ENCODE data around the gene NPVF. TPM values are rescaled to one million over a fixed set of nuclear protein-coding genes. Genes with fewer than 3 reads are reported as not detected.

Gene NPVF
- total and polyA plus RNA-seq, 7 experiments from 2014 or later: not detected

GRCh38 chr7:25249772-25250171 is 21.5 kb upstream of the NPVF start:
- Histone ChIP-seq H3K27ac (ENCODE audit: low read depth, low read length) (no peak overlapping the region), H3K4me1 (ENCODE audit: control insufficient read depth in 2 of 2, insufficient read depth in 2 of 2, low read length in 2 of 2) (no peaks in the 10 kb centered on the region), H3K27me3 (ENCODE audit: control insufficient read depth in 2 of 2, insufficient read depth in 2 of 2, low read length in 2 of 2) (no peaks in the 10 kb centered on the region), H3K9me3 (ENCODE audit: control insufficient read depth in 2 of 3, low read length in 3 of 3) (no peaks in the 10 kb centered on the region), H3K4me3 (ENCODE audit: low read length) (no peak overlapping the region), H3K36me3 (ENCODE audit: control insufficient read depth in 2 of 3, insufficient read depth in 3 of 3, low read length in 3 of 3) (no peaks in the 10 kb centered on the region)
- Mint-ChIP-seq H3K4me1 (no peaks in the 10 kb centered on the region), H3K9me3 (no peaks in the 10 kb centered on the region), H3K36me3 (no peaks in the 10 kb centered on the region), H3K27me3 (peaks cover 0 to 16% (median 8%) of the 10 kb centered on the region in 5 donors), H3K27ac (no peak overlapping the region), H3K4me3 (no peak overlapping the region)
- DNase-seq: no peak
- ATAC-seq: no peak
- intact Hi-C loops (cut with micrococcal nuclease): no loop called here
- ChIA-PET CTCF (no interaction called here), POLR2A (no interaction called here)

DNA sequence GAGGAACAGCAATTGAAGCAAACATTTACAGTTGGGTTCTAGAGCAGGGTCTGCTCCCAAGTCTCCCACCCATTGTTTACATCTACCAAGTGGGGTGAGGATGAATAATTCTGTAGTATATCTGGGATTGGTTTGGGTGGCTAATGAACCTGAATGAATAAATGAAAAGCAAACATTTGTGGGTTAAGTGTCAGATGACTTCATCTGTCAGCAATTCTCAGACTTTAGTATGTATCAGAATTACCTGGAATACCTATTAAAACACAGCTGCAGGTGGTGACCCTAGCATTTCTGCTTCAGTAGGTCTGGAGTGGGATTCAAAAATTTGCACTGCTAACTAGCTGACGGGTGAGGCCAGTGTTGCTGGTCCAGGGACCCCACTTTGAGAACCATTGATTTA is 18.0 kb upstream of the NPVF start:
- no peak overlapping the region for H3K4me3 Mint-ChIP-seq
- CTCF ChIA-PET: interaction anchor here (1.0 kb wide), 1 partner anchor 319 kb away, joined by 4 read pairs; no protein-coding TSS in a partner anchor
- H3K36me3 ChIP-seq (ENCODE audit: control insufficient read depth in 2 of 3, insufficient read depth in 3 of 3, low read length in 3 of 3): no peaks in the 10 kb centered on the region
- no peak for ATAC-seq
- POLR2A ChIA-PET: no interaction called here
- no peaks in the 10 kb centered on the region for H3K9me3 Mint-ChIP-seq
- no peaks in the 10 kb centered on the region for H3K36me3 Mint-ChIP-seq
- no peak for DNase-seq
- H3K27ac ChIP-seq (ENCODE audit: low read depth, low read length): no peak overlapping the region
- H3K27me3 ChIP-seq (ENCODE audit: control insufficient read depth in 2 of 2, insufficient read depth in 2 of 2, low read length in 2 of 2): no peaks in the 10 kb centered on the region
- peaks cover 0 to 22% (median 20%) of the 10 kb centered on the region in 5 donors for H3K27me3 Mint-ChIP-seq
- H3K9me3 ChIP-seq (ENCODE audit: control insufficient read depth in 2 of 3, low read length in 3 of 3): no peaks in the 10 kb centered on the region
- intact Hi-C loops (cut with micrococcal nuclease): no loop called here
- no peak overlapping the region for H3K27ac Mint-ChIP-seq
- no peak overlapping the region for H3K4me3 ChIP-seq (ENCODE audit: low read length)
- no peaks in the 10 kb centered on the region for H3K4me1 ChIP-seq (ENCODE audit: control insufficient read depth in 2 of 2, insufficient read depth in 2 of 2, low read length in 2 of 2)
- H3K4me1 Mint-ChIP-seq: no peaks in the 10 kb centered on the region

DNA sequence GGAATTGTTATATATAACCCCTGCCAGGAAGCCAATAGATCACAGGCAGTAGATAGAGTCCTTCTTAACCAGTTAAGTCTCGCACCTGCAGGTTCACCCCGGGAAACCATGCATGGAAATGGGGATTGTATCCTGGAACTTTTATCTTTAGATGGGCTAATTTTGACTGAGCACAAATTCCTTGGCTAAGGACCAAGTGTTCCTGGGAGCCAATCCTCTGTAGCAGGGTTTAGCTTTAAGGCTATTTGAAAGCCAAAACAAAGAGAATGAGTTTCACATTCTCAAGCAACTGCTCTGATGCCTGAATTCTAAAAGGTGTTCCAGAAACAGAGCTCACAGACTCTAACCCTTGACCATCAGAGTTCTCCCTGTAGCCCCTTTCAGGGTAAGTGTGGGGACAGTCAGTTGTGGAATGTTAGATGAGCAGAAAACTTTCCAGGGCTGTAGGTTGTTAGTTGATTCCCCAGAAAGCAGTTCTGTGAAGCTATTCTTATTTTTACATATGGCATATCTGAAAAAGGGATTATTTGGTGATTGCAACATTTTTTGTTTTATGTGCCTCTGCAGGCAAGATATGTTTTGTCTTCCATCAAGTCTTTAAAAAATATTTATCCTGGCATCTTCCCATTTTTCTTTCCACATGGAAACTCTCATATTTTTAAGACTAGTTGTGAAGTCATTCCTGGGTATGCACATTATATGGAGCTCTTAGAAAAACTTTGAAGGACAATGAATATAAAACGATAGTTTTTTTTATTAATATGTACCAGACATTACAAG is 16.2 kb upstream of the NPVF start:
- ChIA-PET CTCF (no interaction called here), POLR2A (no interaction called here)
- Mint-ChIP-seq H3K4me3 (no peak overlapping the region), H3K4me1 (no peaks in the 10 kb centered on the region), H3K27ac (no peak overlapping the region), H3K27me3 (peaks cover 0 to 31% (median 21%) of the 10 kb centered on the region in 5 donors), H3K9me3 (no peaks in the 10 kb centered on the region), H3K36me3 (no peaks in the 10 kb centered on the region)
- no peaks in the 10 kb centered on the region for H3K27me3 ChIP-seq (ENCODE audit: control insufficient read depth in 2 of 2, insufficient read depth in 2 of 2, low read length in 2 of 2)
- H3K4me1 ChIP-seq (ENCODE audit: control insufficient read depth in 2 of 2, insufficient read depth in 2 of 2, low read length in 2 of 2): no peaks in the 10 kb centered on the region
- no peak overlapping the region for H3K27ac ChIP-seq (ENCODE audit: low read depth, low read length)
- no peaks in the 10 kb centered on the region for H3K9me3 ChIP-seq (ENCODE audit: control insufficient read depth in 2 of 3, low read length in 3 of 3)
- H3K36me3 ChIP-seq (ENCODE audit: control insufficient read depth in 2 of 3, insufficient read depth in 3 of 3, low read length in 3 of 3): no peaks in the 10 kb centered on the region
- ATAC-seq: no peak
- DNase-seq: no peak
- no peak overlapping the region for H3K4me3 ChIP-seq (ENCODE audit: low read length)
- intact Hi-C loops (cut with micrococcal nuclease): no loop called here

GRCh38 chr7:25242678-25243077 is 14.4 kb upstream of the NPVF start:
- Mint-ChIP-seq H3K9me3 (no peaks in the 10 kb centered on the region), H3K27me3 (peaks cover 0 to 35% (median 21%) of the 10 kb centered on the region in 5 donors), H3K4me1 (no peaks in the 10 kb centered on the region), H3K27ac (no peak overlapping the region), H3K4me3 (no peak overlapping the region), H3K36me3 (no peaks in the 10 kb centered on the region)
- Histone ChIP-seq H3K4me3 (ENCODE audit: low read length) (no peak overlapping the region), H3K27me3 (ENCODE audit: control insufficient read depth in 2 of 2, insufficient read depth in 2 of 2, low read length in 2 of 2) (no peaks in the 10 kb centered on the region), H3K4me1 (ENCODE audit: control insufficient read depth in 2 of 2, insufficient read depth in 2 of 2, low read length in 2 of 2) (no peaks in the 10 kb centered on the region), H3K9me3 (ENCODE audit: control insufficient read depth in 2 of 3, low read length in 3 of 3) (no peaks in the 10 kb centered on the region), H3K27ac (ENCODE audit: low read depth, low read length) (no peak overlapping the region), H3K36me3 (ENCODE audit: control insufficient read depth in 2 of 3, insufficient read depth in 3 of 3, low read length in 3 of 3) (no peaks in the 10 kb centered on the region)
- intact Hi-C loops (cut with micrococcal nuclease): no loop called here
- POLR2A ChIA-PET: no interaction called here
- ATAC-seq: no peak
- DNase-seq: no peak
- CTCF ChIA-PET: no interaction called here

DNA sequence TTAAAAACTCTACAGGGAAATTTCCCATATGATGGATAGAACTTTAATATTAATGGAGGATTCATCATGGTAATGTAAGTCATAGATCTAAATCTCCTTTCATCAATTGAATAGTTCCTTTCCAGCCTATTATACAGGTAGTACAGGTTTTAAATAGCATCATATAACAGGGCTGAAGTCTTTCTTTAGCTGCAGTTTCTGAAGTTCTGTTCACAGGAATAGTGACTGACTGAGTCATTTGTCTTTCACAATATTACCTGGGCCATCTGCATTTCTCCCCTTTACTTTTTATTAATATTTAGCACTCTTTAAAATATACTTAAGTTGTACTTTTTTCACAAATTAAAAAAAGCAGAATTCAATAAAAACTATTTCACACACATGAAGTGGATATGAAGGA is 12.6 kb upstream of the NPVF start:
- Histone ChIP-seq H3K36me3 (ENCODE audit: control insufficient read depth in 2 of 3, insufficient read depth in 3 of 3, low read length in 3 of 3) (no peaks in the 10 kb centered on the region), H3K4me1 (ENCODE audit: control insufficient read depth in 2 of 2, insufficient read depth in 2 of 2, low read length in 2 of 2) (no peaks in the 10 kb centered on the region), H3K27me3 (ENCODE audit: control insufficient read depth in 2 of 2, insufficient read depth in 2 of 2, low read length in 2 of 2) (no peaks in the 10 kb centered on the region), H3K27ac (ENCODE audit: low read depth, low read length) (no peak overlapping the region), H3K4me3 (ENCODE audit: low read length) (no peak overlapping the region), H3K9me3 (ENCODE audit: control insufficient read depth in 2 of 3, low read length in 3 of 3) (no peaks in the 10 kb centered on the region)
- CTCF ChIA-PET: no interaction called here
- H3K4me1 Mint-ChIP-seq: no peaks in the 10 kb centered on the region
- no peaks in the 10 kb centered on the region for H3K9me3 Mint-ChIP-seq
- ATAC-seq (no peak), DNase-seq (no peak)
- H3K27me3 Mint-ChIP-seq: peaks cover 0 to 35% (median 25%) of the 10 kb centered on the region in 5 donors
- intact Hi-C loops (cut with micrococcal nuclease): no loop called here
- no peaks in the 10 kb centered on the region for H3K36me3 Mint-ChIP-seq
- H3K27ac Mint-ChIP-seq: no peak overlapping the region
- H3K4me3 Mint-ChIP-seq: no peak overlapping the region
- POLR2A ChIA-PET: no interaction called here

DNA sequence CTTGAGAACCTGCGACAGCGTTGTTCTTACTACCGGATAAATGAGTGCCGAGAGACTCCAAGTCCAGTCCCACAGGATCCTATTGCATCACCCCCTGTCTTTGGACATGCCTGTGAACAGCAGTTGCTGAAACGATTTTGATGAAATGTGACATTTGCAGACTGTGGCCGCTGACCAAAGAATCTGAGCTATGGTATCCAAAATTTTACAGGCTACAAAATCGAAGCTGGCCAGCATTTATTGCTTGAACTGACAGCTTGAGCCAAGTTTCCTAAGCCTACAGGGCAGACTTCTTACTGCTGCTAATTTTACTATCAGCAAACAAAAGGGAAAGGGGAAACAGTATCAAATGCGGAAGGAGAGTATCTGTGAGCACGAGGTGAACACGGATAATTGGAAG is 12.1 kb upstream of the NPVF start:
- intact Hi-C loops (cut with micrococcal nuclease): no loop called here
- H3K9me3 ChIP-seq (ENCODE audit: control insufficient read depth in 2 of 3, low read length in 3 of 3): no peaks in the 10 kb centered on the region
- H3K27me3 ChIP-seq (ENCODE audit: control insufficient read depth in 2 of 2, insufficient read depth in 2 of 2, low read length in 2 of 2): no peaks in the 10 kb centered on the region
- no peaks in the 10 kb centered on the region for H3K36me3 ChIP-seq (ENCODE audit: control insufficient read depth in 2 of 3, insufficient read depth in 3 of 3, low read length in 3 of 3)
- H3K27ac Mint-ChIP-seq: no peak overlapping the region
- no peaks in the 10 kb centered on the region for H3K9me3 Mint-ChIP-seq
- no peak overlapping the region for H3K4me3 ChIP-seq (ENCODE audit: low read length)
- ATAC-seq: no peak
- no peak overlapping the region for H3K27ac ChIP-seq (ENCODE audit: low read depth, low read length)
- H3K4me1 ChIP-seq (ENCODE audit: control insufficient read depth in 2 of 2, insufficient read depth in 2 of 2, low read length in 2 of 2): no peaks in the 10 kb centered on the region
- H3K27me3 Mint-ChIP-seq: peaks cover 0 to 38% (median 21%) of the 10 kb centered on the region in 5 donors
- POLR2A ChIA-PET: interaction anchor here (0.8 kb wide), 1 partner anchor 320 kb away, joined by 3 read pairs; no protein-coding TSS in a partner anchor
- DNase-seq: no peak
- H3K36me3 Mint-ChIP-seq: no peaks in the 10 kb centered on the region
- no peaks in the 10 kb centered on the region for H3K4me1 Mint-ChIP-seq
- CTCF ChIA-PET: no interaction called here
- no peak overlapping the region for H3K4me3 Mint-ChIP-seq

DNA sequence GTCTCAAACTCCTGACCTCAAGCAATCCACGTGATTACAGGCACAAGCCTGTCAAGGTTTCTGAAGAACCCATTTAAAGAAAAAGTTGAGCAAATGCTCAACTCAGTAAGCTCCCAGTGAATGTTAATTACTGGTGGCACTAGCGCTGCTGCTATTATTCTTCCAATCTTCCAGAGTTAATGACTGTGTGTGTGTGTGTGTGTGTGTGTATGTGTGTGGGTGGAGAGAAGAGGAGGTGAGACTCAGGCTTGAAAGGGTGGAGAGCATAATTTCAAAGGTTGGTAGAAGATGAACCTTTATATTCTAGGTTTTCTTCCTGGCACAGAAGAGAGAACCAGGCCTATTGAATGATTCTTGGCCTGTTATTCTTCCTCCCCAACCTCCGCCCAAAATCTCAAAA is 11.6 kb upstream of the NPVF start:
- H3K27ac Mint-ChIP-seq: no peak overlapping the region
- Histone ChIP-seq H3K4me3 (ENCODE audit: low read length) (no peak overlapping the region), H3K27me3 (ENCODE audit: control insufficient read depth in 2 of 2, insufficient read depth in 2 of 2, low read length in 2 of 2) (no peaks in the 10 kb centered on the region), H3K27ac (ENCODE audit: low read depth, low read length) (no peak overlapping the region), H3K9me3 (ENCODE audit: control insufficient read depth in 2 of 3, low read length in 3 of 3) (no peaks in the 10 kb centered on the region), H3K36me3 (ENCODE audit: control insufficient read depth in 2 of 3, insufficient read depth in 3 of 3, low read length in 3 of 3) (no peaks in the 10 kb centered on the region), H3K4me1 (ENCODE audit: control insufficient read depth in 2 of 2, insufficient read depth in 2 of 2, low read length in 2 of 2) (no peaks in the 10 kb centered on the region)
- peaks cover 0 to 38% (median 19%) of the 10 kb centered on the region in 5 donors for H3K27me3 Mint-ChIP-seq
- DNase-seq (no peak), ATAC-seq (no peak)
- POLR2A ChIA-PET: interaction anchor here (0.8 kb wide), 1 partner anchor 320 kb away, joined by 3 read pairs; no protein-coding TSS in a partner anchor
- no peaks in the 10 kb centered on the region for H3K4me1 Mint-ChIP-seq
- CTCF ChIA-PET: no interaction called here
- no peaks in the 10 kb centered on the region for H3K36me3 Mint-ChIP-seq
- H3K4me3 Mint-ChIP-seq: no peak overlapping the region
- no peaks in the 10 kb centered on the region for H3K9me3 Mint-ChIP-seq
- intact Hi-C loops (cut with micrococcal nuclease): no loop called here
